HepG2 (cell line): ENCODE measurements around the gene MEF2B.

Source experiments
- CTCF ChIP-seq: sonication (generic); formaldehyde crosslinking; IDR thresholded peaks from 2 replicates; pipeline ENCODE4 v1.5.0; 2020; ENCODE audit warnings: mild to moderate bottlenecking, missing genetic modification reagents, moderate library complexity
- GMEB2 ChIP-seq: IDR thresholded peaks from 2 replicates; pipeline ENCODE4 v1.6.1; 2016; ENCODE audit warnings: missing biosample characterization, missing genetic modification reagents, low read depth
- IRF1 ChIP-seq: sonication (generic); formaldehyde crosslinking; IDR thresholded peaks from 2 replicates; pipeline ENCODE4 v1.4.0; 2020; ENCODE audit warnings: low read depth, mild to moderate bottlenecking, missing genetic modification reagents
- POLR2A ChIP-seq, 2 experiments: IDR thresholded peaks; 2 replicates each; pipeline ENCODE4 v1.6.1; 2011; ENCODE audit warnings: low read depth in 2 of 2, low read length in 2 of 2, mild to moderate bottlenecking in 1 of 2, moderate library complexity in 1 of 2; ENCODE audit not compliant: insufficient read depth in 1 of 2
- SOX5 ChIP-seq: IDR thresholded peaks from 2 replicates; pipeline ENCODE4 v1.6.1; 2016; ENCODE audit warnings: borderline replicate concordance
- TCF12 ChIP-seq, 2 experiments: fragments of 450-650 bp in 1 of 2; sonication (generic) in 1 of 2; formaldehyde crosslinking in 1 of 2; IDR thresholded peaks; 2 replicates each; pipeline versions ENCODE4 v1.6.1 to v1.8.0; 2017 to 2022; ENCODE audit warnings: antibody characterized with exemption in 1 of 2, mild to moderate bottlenecking in 1 of 2, missing genetic modification reagents in 1 of 2, moderate library complexity in 1 of 2
- TOE1 ChIP-seq: sonication (generic); formaldehyde crosslinking; IDR thresholded peaks from 2 replicates; pipeline ENCODE4 v1.4.0; 2020; ENCODE audit warnings: mild to moderate bottlenecking, missing genetic modification reagents
- ZC3H4 ChIP-seq: sonication (generic); formaldehyde crosslinking; IDR thresholded peaks from 2 replicates; pipeline ENCODE4 v1.4.0; 2020; ENCODE audit warnings: missing genetic modification reagents, borderline replicate concordance
- ZNF510 ChIP-seq: sonication (generic); formaldehyde crosslinking; IDR thresholded peaks from 2 replicates; pipeline ENCODE4 v1.4.0; 2020; ENCODE audit warnings: low read depth, mild to moderate bottlenecking, missing genetic modification reagents
- TF ChIP-seq, protein P1 (sequence below), 2 experiments: IDR thresholded peaks; 2 replicates each; pipeline ENCODE4 v1.6.1; 2011 to 2012; ENCODE audit warnings: low read length in 2 of 2, borderline replicate concordance in 1 of 2, low read depth in 1 of 2, mild to moderate bottlenecking in 1 of 2, moderate library complexity in 1 of 2
- TF ChIP-seq, protein P2 (sequence below): sonication (generic); formaldehyde crosslinking; IDR thresholded peaks from 2 replicates; pipeline ENCODE4 v1.4.0; 2020; ENCODE audit warnings: missing genetic modification reagents

- TF ChIP-seq CTCF (CRISPR knock-in tag) (no peak), TCF12 (IDR thresholded peaks at IDR 0.05) (no peak), TCF12 (CRISPR knock-in tag; IDR thresholded peaks at IDR 0.05) (no peak), POLR2A (IDR thresholded peaks at IDR 0.05; ENCODE audit: insufficient read depth in 1 of 2, low read depth in 2 of 2, low read length in 2 of 2) (no peak), IRF1 (no peak), SOX5 (CRISPR knock-in tag) (no peak), ZNF510 (CRISPR knock-in tag) (no peak), GMEB2 (CRISPR knock-in tag) (no peak), TOE1 (CRISPR knock-in tag) (no peak), ZC3H4 (no peak)
- TF ChIP-seq, protein P1, sequence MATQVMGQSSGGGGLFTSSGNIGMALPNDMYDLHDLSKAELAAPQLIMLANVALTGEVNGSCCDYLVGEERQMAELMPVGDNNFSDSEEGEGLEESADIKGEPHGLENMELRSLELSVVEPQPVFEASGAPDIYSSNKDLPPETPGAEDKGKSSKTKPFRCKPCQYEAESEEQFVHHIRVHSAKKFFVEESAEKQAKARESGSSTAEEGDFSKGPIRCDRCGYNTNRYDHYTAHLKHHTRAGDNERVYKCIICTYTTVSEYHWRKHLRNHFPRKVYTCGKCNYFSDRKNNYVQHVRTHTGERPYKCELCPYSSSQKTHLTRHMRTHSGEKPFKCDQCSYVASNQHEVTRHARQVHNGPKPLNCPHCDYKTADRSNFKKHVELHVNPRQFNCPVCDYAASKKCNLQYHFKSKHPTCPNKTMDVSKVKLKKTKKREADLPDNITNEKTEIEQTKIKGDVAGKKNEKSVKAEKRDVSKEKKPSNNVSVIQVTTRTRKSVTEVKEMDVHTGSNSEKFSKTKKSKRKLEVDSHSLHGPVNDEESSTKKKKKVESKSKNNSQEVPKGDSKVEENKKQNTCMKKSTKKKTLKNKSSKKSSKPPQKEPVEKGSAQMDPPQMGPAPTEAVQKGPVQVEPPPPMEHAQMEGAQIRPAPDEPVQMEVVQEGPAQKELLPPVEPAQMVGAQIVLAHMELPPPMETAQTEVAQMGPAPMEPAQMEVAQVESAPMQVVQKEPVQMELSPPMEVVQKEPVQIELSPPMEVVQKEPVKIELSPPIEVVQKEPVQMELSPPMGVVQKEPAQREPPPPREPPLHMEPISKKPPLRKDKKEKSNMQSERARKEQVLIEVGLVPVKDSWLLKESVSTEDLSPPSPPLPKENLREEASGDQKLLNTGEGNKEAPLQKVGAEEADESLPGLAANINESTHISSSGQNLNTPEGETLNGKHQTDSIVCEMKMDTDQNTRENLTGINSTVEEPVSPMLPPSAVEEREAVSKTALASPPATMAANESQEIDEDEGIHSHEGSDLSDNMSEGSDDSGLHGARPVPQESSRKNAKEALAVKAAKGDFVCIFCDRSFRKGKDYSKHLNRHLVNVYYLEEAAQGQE (IDR thresholded peaks at IDR 0.05; ENCODE audit: borderline replicate concordance in 1 of 2, low read depth in 1 of 2, low read length in 2 of 2) = no peak
- TF ChIP-seq, protein P2, sequence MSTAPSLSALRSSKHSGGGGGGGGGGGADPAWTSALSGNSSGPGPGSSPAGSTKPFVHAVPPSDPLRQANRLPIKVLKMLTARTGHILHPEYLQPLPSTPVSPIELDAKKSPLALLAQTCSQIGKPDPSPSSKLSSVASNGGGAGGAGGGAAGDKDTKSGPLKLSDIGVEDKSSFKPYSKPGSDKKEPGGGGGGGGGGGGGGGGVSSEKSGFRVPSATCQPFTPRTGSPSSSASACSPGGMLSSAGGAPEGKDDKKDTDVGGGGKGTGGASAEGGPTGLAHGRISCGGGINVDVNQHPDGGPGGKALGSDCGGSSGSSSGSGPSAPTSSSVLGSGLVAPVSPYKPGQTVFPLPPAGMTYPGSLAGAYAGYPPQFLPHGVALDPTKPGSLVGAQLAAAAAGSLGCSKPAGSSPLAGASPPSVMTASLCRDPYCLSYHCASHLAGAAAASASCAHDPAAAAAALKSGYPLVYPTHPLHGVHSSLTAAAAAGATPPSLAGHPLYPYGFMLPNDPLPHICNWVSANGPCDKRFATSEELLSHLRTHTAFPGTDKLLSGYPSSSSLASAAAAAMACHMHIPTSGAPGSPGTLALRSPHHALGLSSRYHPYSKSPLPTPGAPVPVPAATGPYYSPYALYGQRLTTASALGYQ = no peak
Observed at GRCh38 chr19:19133985-19134384, 36.1 kb downstream of the MEF2B start.
